SU-DHL-6 (cell line): ENCODE measurements around the gene LAMC3.

Experiments
- CTCF ChIP-seq: fragments of 200-600 bp; sonication (generic); IDR thresholded peaks from one replicate; pipeline ENCODE4 v1.5.1; 2017; ENCODE audit warnings: antibody characterized with exemption, mild to moderate bottlenecking, low read length, moderate library complexity; ENCODE audit not compliant: insufficient read depth, poor library complexity, severe bottlenecking
- EZH2phosphoT487 ChIP-seq: fragments of 200-600 bp; sonication (generic), shearing (Covaris generic); conservative IDR thresholded peaks from 2 replicates; pipeline ENCODE4 v1.6.1; 2018; ENCODE audit warnings: mild to moderate bottlenecking, antibody characterized with exemption, low read length, moderate library complexity, mixed read lengths

- TF ChIP-seq CTCF: no peak
- TF ChIP-seq EZH2phosphoT487: no peak
Measured at GRCh38 chr9:130961511-130962300, 47.3 kb upstream of the LAMC3 start.
